ENCODE measurements around the gene MAB21L4. TPM values are rescaled to one million over a fixed set of nuclear protein-coding genes. Genes with fewer than 3 reads are reported as not detected.

The MAB21L4 gene
- total RNA-seq (2014; rRNA removed; shearing (Covaris generic)), result not detected in 2 replicates
- 0.05 and 0.08 TPM in 2 replicates for polyA plus RNA-seq (2015; cell fraction: cytosol; rRNA removed)
- polyA plus RNA-seq (2015; cell fraction: nucleus; rRNA removed), result not detected in 2 replicates

GRCh38 chr2:240895656-240896388 lies at the start of gene MAB21L4:
Gene MAB21L4, minus strand, starts transcription at chr2:240896156. Its CDS starts 159 bp downstream, at chr2:240895997.
- no peak for DNase-seq (ENCODE audit: low read depth)

- DNase-seq (ENCODE audit: low read depth), result no peak
These were observed 40.1 kb upstream of the MAB21L4 start for GRCh38 chr2:240936106-240936505.

- DNase-seq (ENCODE audit: low read depth), result no peak
These were observed 39.3 kb upstream of the MAB21L4 start for GRCh38 chr2:240935103-240935876.

- no peak for DNase-seq (ENCODE audit: low read depth)
These were observed 38.7 kb upstream of the MAB21L4 start for GRCh38 chr2:240934701-240935102.

- no peak for DNase-seq (ENCODE audit: low read depth)
These were observed 38.2 kb upstream of the MAB21L4 start for GRCh38 chr2:240933966-240934700.

GRCh38 chr2:240933048-240933965 lies 37.4 kb upstream of the MAB21L4 start:
- no peak for DNase-seq (ENCODE audit: low read depth)

- DNase-seq (ENCODE audit: low read depth), result no peak
These were observed 36.7 kb upstream of the MAB21L4 start for GRCh38 chr2:240932724-240933047.

GRCh38 chr2:240932001-240932723 lies 36.2 kb upstream of the MAB21L4 start:
- no peak for DNase-seq (ENCODE audit: low read depth)

- DNase-seq (ENCODE audit: low read depth), result no peak
These were observed 35.5 kb upstream of the MAB21L4 start for GRCh38 chr2:240931319-240931949.

GRCh38 chr2:240930631-240931318 lies 34.8 kb upstream of the MAB21L4 start:
- DNase-seq (ENCODE audit: low read depth), result no peak

- no peak for DNase-seq (ENCODE audit: low read depth)
These were observed 34.2 kb upstream of the MAB21L4 start for GRCh38 chr2:240930096-240930630.

GRCh38 chr2:240929364-240930095 lies 33.6 kb upstream of the MAB21L4 start:
- no peak for DNase-seq (ENCODE audit: low read depth)

GRCh38 chr2:240928476-240929363 lies 32.8 kb upstream of the MAB21L4 start:
- no peak for DNase-seq (ENCODE audit: low read depth)

- no peak for DNase-seq (ENCODE audit: low read depth)
These were observed 31.4 kb upstream of the MAB21L4 start for GRCh38 chr2:240927390-240927781.

GRCh38 chr2:240926516-240927389 lies 30.8 kb upstream of the MAB21L4 start:
- DNase-seq (ENCODE audit: low read depth), result no peak
